Spleen (tissue), 7 donors: ENCODE measurements around the gene DUSP22.

ENCODE experiments used
- CTCF ChIP-seq, 11 experiments: fragments of 200-600 bp in 7 of 11; fragments of 450-650 bp in 4 of 11; sonication (generic) in 4 of 11; IDR thresholded peaks in 8 of 11; conservative IDR thresholded peaks in 3 of 11; 1 replicate in 7 of 11; 2 replicates in 4 of 11; pipeline versions ENCODE4 v1.4.0 to v1.8.0; 2016 to 2021; ENCODE audit warnings: antibody characterized with exemption in 11 of 11, inconsistent platforms in 4 of 11, mild to moderate bottlenecking in 1 of 11
- POLR2A ChIP-seq, 3 donors: fragments of 450-650 bp; IDR thresholded peaks; one replicate each; pipeline ENCODE4 v1.5.1; 2017; ENCODE audit warnings: antibody characterized with exemption in 3 of 3, mild to moderate bottlenecking in 1 of 3
- POLR2AphosphoS5 ChIP-seq, 3 donors: sonication (generic); formaldehyde crosslinking; IDR thresholded peaks; one replicate each; pipeline ENCODE4 v1.5.1; 2017; ENCODE audit warnings: antibody characterized with exemption in 3 of 3
- donor health status: DM: no; HTN: no; CAD: no; lungs with moderate emphysema.
- donor health status: DM: no; HTN: no; CAD: no.
- donor health status: DM: no; HTN: no; CAD: no.

- TF ChIP-seq CTCF (IDR thresholded peaks at IDR 0.05 in 8 of 11, conservative IDR thresholded peaks at IDR 0.05 in 3 of 11): no peak
- TF ChIP-seq POLR2A (IDR thresholded peaks at IDR 0.05): no peak
- no peak for TF ChIP-seq POLR2AphosphoS5 (IDR thresholded peaks at IDR 0.05)
Measured at GRCh38 chr6:277746-278145, 14.5 kb upstream of the DUSP22 start.
